Urothelium cell line (cell line): ENCODE results near the gene SUGCT.
"Not testable (repeated sequence)": the region's sequence is repeated elsewhere in the genome, so short reads cannot be mapped to it uniquely, and the experiment has no call there.

Experiments used
- DNase-seq: peaks from one replicate; pipeline ENCODE4 v3.0.0; 2011; ENCODE audit warnings: low spot score, mixed read lengths
- FAIRE-seq: peaks from 2 replicates; lab custom pipeline; 2011; peaks lifted over from hg19 to GRCh38; lab: Jason Lieb, UNC

SUGCT gene

DNA sequence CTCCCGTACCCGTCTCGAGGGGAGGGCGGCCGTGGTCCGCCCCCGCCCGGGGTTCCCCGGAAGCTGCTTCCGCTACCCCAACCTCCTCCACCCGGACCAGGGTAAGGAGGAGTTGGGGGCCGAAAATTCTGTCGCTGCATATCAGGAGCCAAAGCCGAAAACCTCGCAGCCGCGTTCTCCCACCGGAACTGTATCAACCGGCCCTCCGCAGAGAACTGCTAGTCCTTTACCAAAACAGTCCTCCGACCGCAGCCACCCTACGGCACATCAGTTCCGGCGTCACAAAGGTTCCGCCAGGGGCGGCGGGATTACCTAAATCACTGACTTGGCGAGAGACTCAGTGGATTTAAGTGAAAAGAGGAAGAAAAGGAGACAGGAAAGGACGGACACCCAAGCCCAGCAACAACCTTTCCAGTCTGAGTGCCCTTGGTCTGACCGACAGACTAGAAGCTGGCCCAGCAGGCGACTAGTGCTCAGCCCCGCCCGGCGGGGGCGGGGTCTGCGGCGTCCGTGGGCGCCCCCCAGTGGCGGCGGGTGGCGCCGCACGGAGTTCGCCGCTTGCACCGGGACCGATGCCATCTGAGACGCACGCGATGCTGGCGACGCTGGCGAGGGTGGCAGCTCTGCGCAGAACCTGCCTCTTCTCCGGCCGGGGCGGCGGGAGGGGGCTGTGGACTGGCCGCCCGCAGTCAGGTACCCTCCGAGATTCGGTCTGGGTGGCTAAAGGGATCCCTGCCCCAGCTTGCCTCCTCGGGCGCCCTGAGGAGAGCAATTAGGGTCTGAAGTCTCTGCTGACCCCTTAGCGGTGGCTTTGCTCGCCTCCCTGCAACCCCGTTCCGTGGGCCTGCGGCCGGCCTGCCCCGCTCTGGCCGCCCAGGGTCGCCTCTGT, at the start of gene SUGCT, which contains the start of gene MPLKIP:
TSS of gene SUGCT (plus strand) at position 578 of the 889 bp plus-strand sequence.
TSS of gene MPLKIP (minus strand) at position 195 of the 889 bp plus-strand sequence. CDS start at position 140, 55 bp downstream.
- FAIRE-seq = peak; percentile 96

DNA sequence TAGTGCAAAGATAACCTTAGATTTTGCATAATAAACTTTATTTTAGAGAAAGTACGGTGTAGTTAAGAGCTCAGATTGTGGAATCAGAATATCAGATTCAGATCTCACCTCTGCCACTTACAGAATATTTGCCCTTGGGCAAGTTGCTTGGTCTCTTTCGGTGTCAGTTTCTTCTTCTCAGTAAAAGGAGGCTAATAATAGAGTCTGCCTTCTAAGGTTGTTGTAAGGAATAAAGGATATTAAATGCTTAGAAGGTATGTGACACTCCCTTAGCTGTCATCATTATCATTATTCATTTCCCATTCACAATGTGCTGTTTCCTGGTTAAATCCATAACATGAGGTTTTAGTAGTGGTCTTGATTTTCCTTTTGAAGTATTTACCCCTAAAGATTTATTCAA, 42.6 kb upstream of the SUGCT start:
- FAIRE-seq (no peak), DNase-seq (no peak)

More for the DNA sequence above, at the start of gene SUGCT, which contains the start of gene MPLKIP:
- peak; percentile 95 for DNase-seq

DNA sequence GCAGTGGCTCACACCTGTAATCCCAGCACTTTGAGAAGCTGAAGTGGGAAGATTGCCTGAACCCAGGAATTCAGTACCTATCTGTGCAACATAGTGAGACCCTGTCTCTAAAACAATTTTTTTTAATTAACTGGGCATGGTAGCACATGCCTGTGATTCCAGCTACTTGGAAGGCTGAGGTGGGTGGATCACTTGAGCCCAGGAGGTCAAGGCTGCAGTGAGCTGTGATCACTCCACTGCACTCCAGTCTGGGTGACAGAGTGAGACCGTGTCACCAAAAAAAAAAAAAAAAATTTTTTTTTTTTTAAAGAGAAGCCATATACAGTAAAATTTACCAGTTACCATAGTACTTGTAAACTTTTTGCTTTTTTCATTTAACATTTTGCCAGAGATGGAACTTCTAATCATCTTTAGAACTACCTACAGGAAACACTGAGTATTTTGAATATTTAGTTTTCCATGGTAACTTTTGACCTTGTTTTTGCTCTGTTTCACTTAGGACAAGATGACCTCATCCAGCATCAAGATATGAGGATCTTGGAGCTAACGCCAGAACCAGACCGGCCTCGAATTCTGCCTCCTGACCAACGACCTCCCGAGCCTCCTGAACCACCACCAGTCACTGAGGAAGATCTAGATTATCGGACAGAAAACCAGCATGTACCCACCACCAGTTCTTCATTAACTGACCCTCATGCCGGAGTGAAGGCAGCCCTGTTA, 41.0 kb upstream of the SUGCT start:
- FAIRE-seq = no peak
- DNase-seq = no peak

DNA sequence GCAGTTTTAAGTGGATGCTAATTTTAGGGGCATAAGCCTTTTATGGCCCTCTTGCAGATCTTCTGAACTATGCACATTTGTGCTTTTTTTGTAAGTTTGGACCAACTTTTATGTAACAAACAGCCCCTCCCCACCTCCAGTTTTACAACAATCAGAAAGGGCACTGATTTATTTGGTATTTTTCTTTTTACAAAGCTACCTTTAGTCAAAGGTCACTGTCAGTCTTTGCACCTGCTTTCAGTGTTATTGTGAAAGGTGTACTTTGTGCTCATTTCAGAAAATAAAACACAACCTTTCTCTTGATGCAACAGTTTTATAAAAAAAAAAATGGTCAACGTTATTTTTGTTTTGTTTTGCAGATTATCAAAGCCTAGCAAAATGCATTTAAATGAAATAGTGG, 39.6 kb upstream of the SUGCT start:
- FAIRE-seq = no peak

DNA sequence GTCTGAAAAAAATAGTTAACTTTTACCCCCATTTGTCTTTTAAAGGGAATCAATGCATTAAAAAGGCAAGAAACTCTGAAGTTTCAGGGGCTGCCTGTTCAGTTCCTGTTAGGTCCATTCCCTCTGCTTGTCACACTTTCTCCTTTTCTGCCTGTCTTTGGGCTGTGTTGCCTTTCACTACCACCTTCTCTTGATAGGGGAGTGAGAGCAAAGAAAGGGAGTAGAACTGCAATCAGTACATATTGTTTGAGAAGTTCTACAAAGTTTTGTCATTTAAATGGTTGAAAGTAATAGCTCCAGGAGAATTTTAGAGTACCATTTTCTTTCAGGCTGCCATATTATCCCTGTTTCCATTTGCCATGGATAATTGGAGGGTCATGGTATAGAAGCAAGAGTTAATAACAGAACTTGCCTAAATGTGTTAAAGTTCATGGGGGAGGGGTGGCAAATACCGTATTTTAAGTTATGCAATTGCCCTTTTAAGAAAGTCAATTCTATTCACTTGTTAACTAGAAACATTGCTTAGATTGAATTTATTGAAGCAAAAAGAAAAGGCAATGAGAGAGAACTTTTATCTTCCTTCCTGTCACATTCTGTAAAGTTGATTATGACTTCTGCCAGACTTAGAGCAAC, 39.0 kb upstream of the SUGCT start:
- DNase-seq (no peak), FAIRE-seq (no peak)

More for the DNA sequence above, 39.6 kb upstream of the SUGCT start:
- DNase-seq = no peak

DNA sequence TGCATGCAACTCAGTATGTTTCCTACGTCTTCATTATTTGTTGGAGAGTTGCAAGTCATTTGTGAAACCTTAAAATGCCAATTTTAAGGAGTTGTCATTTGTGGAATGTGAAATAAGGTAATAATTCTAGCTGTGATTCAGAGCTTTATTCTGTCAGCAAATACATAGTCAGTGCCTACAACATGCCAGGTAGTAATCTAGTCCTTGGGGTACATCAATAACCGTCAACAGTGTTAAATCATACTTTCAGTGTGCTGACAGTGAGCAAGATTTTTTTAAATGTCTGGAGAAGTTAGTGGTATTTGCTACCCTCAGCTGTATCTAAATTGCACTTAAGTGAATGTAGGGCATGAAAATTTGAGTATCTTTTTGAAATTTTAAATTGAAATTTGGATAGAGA, 37.1 kb upstream of the SUGCT start:
- no peak for DNase-seq
- no peak for FAIRE-seq

DNA sequence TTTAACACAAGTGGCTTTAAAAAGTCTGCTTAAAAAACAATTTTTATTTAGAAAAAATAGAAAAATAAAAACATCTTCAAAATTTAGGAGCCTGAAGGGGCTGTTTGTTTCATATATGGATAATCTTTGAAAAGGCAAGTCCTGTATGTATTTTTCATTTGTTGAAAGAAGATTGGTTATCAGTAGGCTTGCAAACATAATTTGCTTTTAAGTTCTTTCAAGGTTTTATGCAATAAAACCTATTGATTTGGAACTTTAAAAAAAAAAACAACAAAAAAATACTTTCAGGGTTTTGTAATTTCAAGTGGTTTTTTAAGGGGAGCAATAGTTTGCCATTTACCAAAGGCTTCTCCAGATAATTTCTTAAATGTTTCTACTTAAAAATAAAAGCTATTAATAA, 36.0 kb upstream of the SUGCT start:
- FAIRE-seq (no peak), DNase-seq (no peak)

DNA sequence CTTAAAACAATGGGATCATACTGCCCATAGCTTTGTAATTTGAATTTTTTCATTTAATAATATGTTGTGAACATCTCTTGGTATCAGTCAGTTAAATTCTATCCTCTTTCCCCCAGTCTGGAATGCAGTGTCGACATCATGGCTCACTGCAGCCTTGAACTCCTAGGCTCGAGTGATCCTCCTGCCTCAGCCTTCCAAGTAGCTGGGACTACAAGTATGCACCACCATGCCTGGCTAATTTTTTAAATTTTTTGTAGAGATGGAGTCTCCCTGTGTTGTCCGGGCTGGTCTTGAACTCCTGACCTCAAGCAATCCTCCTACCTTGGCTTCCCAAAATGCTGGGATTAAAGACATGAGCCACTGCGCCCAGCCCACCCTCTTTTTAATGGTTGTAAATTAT, 35.0 kb upstream of the SUGCT start:
- DNase-seq = no peak
- FAIRE-seq = no peak

DNA sequence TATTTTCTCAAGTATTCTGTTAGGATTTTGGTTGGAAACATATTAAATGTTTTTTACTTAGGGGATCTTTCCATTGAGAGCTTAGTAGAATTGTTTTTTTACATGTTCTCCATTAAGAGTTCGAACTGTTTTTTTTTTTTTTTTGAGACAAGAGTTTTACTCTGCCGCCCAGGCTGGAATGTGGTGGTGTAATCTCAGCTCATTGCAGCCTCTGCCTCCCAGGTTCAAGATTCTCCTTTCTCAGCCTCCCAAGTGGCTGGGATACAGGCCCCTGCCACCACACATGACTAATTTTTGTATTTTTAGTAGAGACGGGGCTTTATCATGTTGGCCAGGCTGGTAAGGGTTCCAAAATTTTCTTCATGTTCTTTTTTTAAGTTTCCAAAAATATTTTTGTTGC, 33.6 kb upstream of the SUGCT start:
- FAIRE-seq (no peak), DNase-seq (no peak)

DNA sequence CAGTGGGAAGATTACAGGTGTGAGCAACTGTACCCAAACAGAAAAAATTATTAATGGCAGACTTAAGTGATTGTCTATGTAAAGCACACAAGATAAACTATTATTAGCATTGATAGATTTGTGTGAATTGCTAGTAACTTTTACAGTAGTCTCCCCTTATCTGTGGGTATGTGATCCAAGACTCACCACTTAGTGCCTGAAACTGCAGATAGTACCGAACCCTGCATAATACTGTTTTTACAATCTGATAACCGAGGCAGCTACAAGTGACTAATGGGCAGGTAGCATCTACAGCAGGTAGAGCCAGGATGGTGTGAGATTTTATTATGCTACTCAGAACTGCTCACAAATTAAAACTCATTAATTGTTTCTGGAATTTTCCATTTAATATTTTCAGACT, 31.9 kb upstream of the SUGCT start:
- no peak for DNase-seq
- no peak for FAIRE-seq

DNA sequence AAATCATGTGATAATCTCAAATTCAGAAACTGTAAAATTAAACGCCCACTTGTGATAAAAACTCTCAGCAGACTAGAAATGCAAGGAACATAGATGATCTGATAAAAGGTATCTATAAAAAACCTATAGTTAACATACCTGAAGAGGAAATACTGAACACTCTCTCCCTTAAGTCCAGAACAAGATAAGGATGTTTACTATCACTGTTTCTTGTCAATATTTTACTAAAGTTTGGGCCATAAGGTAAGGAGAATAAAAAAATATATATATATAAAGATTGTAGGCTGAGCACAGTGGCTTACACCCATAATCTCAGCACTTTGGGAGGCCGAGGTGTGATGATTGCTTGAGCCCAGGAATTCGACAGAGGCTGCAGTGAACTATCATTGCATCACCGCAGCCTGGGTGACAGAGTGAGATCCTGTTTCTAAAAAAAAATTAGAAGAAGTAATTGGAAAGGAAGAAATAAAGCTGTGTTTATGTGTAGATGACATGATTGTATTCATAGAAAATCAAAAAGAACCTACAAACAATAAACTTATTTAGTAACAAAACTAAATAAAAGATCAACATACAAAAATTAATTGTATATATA, 28.8 kb upstream of the SUGCT start:
- FAIRE-seq = no peak
- DNase-seq = no peak

DNA sequence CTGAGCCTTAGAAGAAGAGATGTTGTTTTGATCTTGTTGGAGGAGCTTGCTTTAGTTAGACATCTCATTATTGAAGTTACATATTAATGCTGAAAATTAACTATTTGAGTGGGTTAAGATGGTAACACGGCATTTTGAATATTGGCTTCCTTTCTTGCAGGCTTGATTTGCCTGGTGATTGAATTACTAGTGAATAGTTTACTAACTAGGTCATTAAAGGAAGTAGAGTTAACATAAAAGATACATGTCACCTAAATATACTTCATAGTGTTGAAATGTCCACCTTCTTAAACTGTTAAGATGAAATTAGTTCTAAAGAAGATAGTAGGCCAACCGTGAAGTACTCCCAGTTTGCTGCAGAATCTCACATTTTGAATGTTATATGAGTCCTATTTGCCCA, 18.9 kb upstream of the SUGCT start:
- DNase-seq = no peak

DNA sequence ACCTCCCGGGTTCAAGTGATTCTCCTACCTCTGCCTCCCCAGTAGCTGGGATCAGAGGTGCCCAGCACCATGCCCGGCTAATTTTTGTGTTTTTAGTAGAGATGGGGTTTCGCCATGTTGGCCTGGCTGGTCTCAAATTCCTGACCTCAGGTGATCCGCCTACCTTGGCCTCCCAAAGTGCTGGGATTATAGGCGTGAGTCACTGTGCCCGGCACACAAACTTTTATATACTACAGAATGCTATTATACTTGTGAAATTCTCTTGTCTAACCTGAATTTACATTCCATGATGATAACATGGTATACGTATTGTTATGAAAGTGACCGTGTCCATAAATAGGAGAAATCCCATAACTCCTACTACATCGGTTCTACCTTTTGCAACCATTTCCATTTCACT, 17.6 kb upstream of the SUGCT start:
- DNase-seq, FAIRE-seq: not testable (repeated sequence)

More for the DNA sequence above, 18.9 kb upstream of the SUGCT start:
- no peak for FAIRE-seq

DNA sequence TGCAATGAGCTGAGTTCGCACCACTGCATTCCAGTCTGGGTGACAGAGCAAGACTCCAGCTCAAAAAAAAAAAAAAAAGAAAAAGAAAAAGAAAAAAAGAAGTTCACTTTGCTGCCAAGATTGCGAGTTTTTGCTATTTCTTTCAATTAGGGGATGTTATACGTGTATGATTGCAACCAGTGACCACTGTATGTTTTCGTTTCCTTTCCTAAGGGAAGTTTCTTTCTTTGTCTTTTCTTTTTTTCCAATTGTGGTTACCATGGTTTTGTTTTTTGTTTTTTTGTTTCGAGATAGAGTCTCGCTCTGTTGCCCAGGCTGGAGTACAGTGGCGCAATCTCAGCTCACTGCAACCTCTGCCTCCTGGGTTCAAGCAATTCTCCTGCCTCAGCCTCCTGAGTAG, 16.6 kb upstream of the SUGCT start:
- FAIRE-seq, DNase-seq: not testable (repeated sequence)

DNA sequence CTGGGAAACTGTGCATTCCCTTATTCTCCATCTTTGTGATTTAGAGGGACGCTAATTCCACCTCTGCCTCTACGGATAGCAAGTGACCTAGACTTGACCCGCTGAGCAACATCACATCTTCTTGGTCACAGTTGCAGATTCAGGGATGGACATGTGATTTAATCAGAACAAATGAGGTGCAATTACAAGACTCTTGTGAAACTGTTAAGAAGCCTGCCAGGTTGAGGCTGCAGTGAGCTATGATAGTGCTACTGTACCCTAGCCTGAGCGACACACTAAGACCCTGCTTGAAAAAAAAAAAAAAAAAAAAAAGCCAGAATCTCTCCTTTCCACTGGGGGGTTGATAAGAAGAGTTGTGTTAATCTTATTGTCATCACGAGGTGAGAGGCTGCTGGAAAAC, 14.8 kb upstream of the SUGCT start:
- FAIRE-seq (no peak), DNase-seq (no peak)

DNA sequence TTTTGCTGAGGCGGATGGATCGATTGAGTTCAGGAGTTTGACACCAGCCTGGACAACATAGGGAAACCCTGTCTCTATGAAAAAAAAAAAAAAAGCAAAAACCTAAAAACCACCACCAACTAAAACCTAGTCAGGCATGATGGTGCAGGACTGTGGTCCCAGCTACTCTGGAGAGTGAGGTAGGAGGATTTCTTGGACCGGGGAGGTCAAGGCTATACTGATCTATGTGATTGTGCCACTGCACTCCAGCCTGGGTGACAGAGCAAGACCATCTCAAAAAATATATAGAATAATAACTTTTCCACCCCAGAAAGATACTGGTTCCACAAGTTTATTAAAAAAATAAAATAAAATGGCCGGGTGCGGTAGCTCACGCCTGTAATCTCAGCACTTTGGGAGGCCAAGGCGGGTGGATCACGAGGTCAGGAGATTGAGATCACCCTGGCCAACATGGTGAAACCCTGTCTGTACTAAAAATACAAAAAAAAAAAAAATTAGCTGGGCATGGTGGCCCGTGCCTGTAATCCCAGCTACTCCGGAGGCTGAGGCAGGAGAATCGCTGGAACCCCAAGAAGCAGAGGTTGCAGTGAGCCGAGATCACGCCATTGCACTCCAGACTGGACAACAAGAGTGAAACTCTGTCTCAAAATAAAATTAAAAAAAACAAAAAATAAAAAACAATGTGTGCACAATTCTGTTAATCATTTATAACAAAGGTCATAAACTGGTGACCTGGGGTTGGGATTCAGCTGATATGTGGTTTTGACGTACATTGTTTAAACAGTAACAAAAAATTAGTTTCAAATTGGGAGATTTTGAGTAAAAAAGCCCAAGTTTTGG, 12.5 kb upstream of the SUGCT start:
- FAIRE-seq, DNase-seq: not testable (repeated sequence)

DNA sequence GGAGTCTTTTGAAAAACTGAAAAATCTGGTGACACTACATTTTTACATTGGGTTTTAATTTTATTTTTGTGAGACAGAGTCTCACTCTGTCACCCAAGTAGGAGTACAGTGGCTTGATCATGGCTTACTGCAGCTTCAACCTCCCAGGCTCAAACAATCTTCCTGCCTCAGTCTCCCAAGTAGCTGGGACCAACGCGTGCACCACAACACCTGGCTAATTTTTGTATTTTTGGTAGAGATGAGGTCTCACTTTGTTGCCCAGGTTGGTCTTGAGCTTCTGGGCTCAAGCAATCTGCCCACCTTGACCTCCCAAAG, 11.9 kb upstream of the SUGCT start:
- DNase-seq = no peak
- FAIRE-seq = no peak

DNA sequence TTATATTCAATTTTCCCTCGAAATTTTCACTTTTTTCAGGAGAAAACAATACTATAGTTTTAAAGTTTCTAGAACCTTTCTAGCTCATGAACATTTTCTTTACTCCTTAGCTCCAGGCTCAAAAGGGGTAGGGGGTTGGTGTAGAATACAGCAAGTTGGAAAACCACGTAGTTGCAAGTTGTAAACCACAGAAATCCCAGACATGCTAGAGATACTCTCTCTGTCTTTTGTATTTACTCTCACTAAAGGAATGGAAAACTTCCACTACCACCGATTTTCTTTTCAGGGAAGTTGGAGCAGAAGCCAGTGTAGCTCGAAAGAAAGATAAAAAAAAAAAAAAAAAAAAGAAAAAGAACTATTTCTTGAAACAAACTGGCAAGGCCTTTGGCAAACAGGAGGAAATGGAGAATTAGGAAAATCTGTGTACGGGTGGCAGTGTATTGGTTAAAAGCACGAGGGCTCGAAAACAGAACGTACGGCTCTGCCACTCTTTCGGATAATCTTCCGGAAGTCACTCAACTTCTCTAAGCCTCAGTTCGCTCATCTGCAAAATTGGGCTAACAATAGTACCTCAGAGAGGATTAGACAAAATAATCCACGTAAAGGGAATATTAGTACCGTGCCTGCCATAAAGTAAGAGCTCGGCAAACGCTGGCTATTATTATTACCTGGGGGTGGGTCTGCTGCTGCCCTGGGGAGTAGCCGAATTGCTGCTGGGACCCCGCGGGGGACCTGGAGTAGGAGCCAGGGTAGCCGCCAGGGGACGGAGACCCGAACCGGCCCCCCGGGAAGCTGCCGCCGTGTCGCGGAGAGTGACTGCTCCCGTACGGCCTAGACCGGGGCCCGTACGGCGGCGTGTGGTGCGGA, 1.0 kb upstream of the SUGCT start:
- no peak for DNase-seq
- no peak for FAIRE-seq

DNA sequence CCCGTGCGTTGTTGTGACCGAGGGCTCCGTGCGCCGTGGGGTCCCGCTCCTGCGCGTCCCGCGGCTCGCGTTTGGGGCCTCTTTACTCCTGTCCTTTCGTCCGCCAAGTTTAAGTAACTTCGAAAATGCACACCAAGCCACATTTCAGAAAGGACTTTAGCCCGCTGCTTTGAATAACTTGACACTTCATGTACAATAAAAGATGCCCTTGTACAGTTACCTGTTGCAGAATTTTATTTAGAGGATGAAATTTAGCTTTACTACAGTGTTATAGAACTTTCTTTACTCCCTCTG, 459 bp downstream of the SUGCT start:
- DNase-seq (no peak), FAIRE-seq (no peak)

DNA sequence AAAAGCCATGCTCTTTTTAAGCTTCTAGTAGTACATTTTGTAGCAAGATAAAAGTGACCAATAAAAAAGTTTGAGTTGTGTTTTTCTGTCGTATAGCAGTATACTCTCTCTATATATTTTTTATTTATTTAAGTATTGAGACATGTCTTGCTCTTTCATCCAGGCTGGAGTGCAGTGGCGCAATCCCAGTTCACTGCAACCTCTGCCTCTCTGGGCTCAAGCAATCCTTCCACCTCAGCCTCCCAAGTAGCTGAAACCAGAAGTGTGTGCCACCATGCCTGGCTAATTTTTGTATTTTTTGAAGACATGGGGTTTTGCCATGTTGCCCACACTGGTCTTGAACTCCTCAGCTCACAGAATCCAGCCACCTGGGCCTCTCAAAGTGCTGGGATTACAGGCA, 2.8 kb downstream of the SUGCT start:
- FAIRE-seq (no peak), DNase-seq (no peak)
